Osteoblast (primary cell): ENCODE results near the gene HRH2. TPM values are rescaled to one million over a fixed set of nuclear protein-coding genes. Genes with fewer than 3 reads are reported as not detected.

Experiments
- DNase-seq: peaks from one replicate; pipeline ENCODE4 v3.0.0; 2011; ENCODE audit warnings: low spot score, mixed read lengths; ENCODE audit not compliant: insufficient read length; ENCODE audit errors: missing footprints
- H2AFZ ChIP-seq: 2 replicates; pipeline ENCODE4 v1.6.0; 2011; ENCODE audit warnings: mild to moderate bottlenecking, low read length
- H3K27ac ChIP-seq: 2 replicates; pipeline ENCODE4 v1.5.1; 2011; ENCODE audit warnings: mild to moderate bottlenecking, low read depth, low read length, moderate library complexity
- H3K27me3 ChIP-seq: 2 replicates; pipeline ENCODE4 v1.6.0; 2012; ENCODE audit warnings: mild to moderate bottlenecking, control low read depth, inconsistent platforms, low read length, moderate library complexity; ENCODE audit not compliant: insufficient read depth
- H3K36me3 ChIP-seq: 2 replicates; pipeline ENCODE4 v1.5.1; 2011; ENCODE audit warnings: mild to moderate bottlenecking, low read length, control low read depth, moderate library complexity; ENCODE audit not compliant: insufficient read depth
- H3K4me1 ChIP-seq: 2 replicates; pipeline ENCODE4 v1.5.1; 2011; ENCODE audit warnings: mild to moderate bottlenecking, low read length, control low read depth, moderate library complexity; ENCODE audit not compliant: insufficient read depth
- H3K4me2 ChIP-seq: 2 replicates; pipeline ENCODE4 v1.6.0; 2011; ENCODE audit warnings: mild to moderate bottlenecking, low read length; ENCODE audit not compliant: insufficient read depth
- H3K4me3 ChIP-seq: fragments of 200-600 bp; sonication (generic); 3 replicates; pipeline ENCODE4 v1.5.1; 2012; ENCODE audit warnings: mild to moderate bottlenecking, low read length, inconsistent platforms; ENCODE audit not compliant: insufficient read depth
- H3K79me2 ChIP-seq: 2 replicates; pipeline ENCODE4 v1.6.0; 2012; ENCODE audit warnings: mild to moderate bottlenecking, low read length, control low read depth, inconsistent platforms; ENCODE audit not compliant: insufficient read depth
- H3K9me3 ChIP-seq: 2 replicates; pipeline ENCODE4 v1.5.1; 2011; ENCODE audit warnings: low read depth, low read length, control low read depth
- H4K20me1 ChIP-seq: 2 replicates; pipeline ENCODE4 v1.6.0; 2012; ENCODE audit warnings: mild to moderate bottlenecking, low read length, control low read depth; ENCODE audit not compliant: insufficient read depth
- total RNA-seq: library from RNA; depleted of rRNA; stranded (reverse); fragments of >200 nt; gene quantifications from 2 replicates; pipeline ENCODE4 v1.2.3, GENCODE V29; 2012
- TF ChIP-seq, protein P1 (sequence below): IDR thresholded peaks from 2 replicates; pipeline ENCODE4 v1.5.1; 2011; ENCODE audit warnings: mild to moderate bottlenecking, low read depth, low read length, moderate library complexity; ENCODE audit errors: extremely low read depth

Gene HRH2
- total RNA-seq, 1 donor = 0.36 TPM

DNA sequence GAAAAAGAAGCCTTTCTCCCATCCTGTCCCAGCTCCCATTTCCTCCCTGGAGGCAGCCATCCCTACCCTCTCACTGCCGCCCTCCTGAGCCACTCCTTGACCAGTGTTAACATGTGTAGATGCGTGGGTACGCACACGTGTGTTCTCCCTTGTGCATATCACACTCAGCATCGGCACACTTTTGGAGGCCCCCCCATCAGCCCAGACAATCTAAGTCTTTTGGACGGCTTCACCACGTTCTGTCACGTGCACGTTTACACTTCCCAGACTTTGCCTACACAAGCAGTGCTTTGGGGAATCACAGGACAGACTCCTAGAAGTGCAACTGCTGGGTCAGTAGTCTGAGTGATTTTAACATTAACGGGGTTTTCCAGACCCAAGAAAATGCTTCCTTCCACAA is 18.0 kb downstream of the HRH2 start:
- Histone ChIP-seq H3K27me3 (no peaks in the 10 kb centered on the region), H2AFZ (no peak overlapping the region), H3K4me2 (no peak overlapping the region), H3K4me3 (no peak overlapping the region), H3K36me3 (no peaks in the 10 kb centered on the region), H3K27ac (no peak overlapping the region), H3K79me2 (no peaks in the 10 kb centered on the region), H3K4me1 (no peaks in the 10 kb centered on the region), H3K9me3 (no peaks in the 10 kb centered on the region), H4K20me1 (no peaks in the 10 kb centered on the region)
- TF ChIP-seq, protein P1, sequence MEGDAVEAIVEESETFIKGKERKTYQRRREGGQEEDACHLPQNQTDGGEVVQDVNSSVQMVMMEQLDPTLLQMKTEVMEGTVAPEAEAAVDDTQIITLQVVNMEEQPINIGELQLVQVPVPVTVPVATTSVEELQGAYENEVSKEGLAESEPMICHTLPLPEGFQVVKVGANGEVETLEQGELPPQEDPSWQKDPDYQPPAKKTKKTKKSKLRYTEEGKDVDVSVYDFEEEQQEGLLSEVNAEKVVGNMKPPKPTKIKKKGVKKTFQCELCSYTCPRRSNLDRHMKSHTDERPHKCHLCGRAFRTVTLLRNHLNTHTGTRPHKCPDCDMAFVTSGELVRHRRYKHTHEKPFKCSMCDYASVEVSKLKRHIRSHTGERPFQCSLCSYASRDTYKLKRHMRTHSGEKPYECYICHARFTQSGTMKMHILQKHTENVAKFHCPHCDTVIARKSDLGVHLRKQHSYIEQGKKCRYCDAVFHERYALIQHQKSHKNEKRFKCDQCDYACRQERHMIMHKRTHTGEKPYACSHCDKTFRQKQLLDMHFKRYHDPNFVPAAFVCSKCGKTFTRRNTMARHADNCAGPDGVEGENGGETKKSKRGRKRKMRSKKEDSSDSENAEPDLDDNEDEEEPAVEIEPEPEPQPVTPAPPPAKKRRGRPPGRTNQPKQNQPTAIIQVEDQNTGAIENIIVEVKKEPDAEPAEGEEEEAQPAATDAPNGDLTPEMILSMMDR = no peak
- DNase-seq = no peak

DNA sequence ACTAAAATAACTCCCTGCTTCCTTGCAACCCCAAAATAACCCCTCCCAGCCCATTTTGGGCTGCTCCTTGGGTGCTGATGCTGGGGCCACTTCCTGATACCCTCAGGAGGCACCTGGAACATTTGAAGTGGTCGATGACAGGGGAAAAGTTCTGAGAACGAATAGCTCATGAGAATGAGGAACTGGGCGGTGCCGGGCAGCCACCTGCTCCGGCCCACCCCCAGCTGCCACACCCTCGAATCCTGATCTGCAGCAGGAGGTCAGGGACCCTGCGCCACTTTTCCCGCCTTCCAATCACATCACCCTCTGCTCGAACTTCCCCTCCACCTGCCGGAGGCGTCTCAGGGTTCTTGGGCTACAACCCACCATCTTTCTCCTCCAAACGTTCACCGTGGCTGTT is 19.7 kb downstream of the HRH2 start:
- no peaks in the 10 kb centered on the region for H3K36me3 ChIP-seq
- no peaks in the 10 kb centered on the region for H3K27me3 ChIP-seq
- no peaks in the 10 kb centered on the region for H4K20me1 ChIP-seq
- H3K79me2 ChIP-seq = no peaks in the 10 kb centered on the region
- no peak overlapping the region for H3K4me3 ChIP-seq
- TF ChIP-seq, protein P1 = no peak
- H3K4me2 ChIP-seq = no peak overlapping the region
- H3K4me1 ChIP-seq = no peaks in the 10 kb centered on the region
- DNase-seq = peak; percentile 50
- no peak overlapping the region for H3K27ac ChIP-seq
- no peak overlapping the region for H2AFZ ChIP-seq
- no peaks in the 10 kb centered on the region for H3K9me3 ChIP-seq

DNA sequence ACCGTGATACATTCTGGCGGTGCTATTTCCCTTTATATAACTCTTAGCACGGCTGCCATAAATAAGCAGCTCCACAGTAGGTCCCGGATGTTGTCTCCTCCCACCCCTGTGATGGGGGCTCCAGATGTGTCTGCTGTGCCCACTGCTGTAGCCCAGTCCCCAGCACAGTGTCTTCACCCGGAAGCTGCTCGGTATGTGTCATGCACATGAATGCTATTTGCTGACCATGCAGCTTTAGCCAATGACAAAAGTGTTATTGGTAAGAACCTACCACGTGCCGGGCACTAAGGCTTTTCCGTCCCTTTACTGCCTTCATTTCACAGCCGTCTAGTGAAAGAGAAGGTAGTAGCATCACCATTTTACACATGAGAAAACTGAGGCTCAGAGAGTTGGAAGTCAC is 20.2 kb downstream of the HRH2 start:
- Histone ChIP-seq H3K79me2 (no peaks in the 10 kb centered on the region), H3K9me3 (no peaks in the 10 kb centered on the region), H2AFZ (no peak overlapping the region), H3K4me1 (no peaks in the 10 kb centered on the region), H3K27me3 (no peaks in the 10 kb centered on the region), H3K36me3 (no peaks in the 10 kb centered on the region), H4K20me1 (no peaks in the 10 kb centered on the region), H3K4me3 (no peak overlapping the region), H3K27ac (no peak overlapping the region), H3K4me2 (no peak overlapping the region)
- TF ChIP-seq, protein P1 = no peak
- peak; percentile 29 for DNase-seq

DNA sequence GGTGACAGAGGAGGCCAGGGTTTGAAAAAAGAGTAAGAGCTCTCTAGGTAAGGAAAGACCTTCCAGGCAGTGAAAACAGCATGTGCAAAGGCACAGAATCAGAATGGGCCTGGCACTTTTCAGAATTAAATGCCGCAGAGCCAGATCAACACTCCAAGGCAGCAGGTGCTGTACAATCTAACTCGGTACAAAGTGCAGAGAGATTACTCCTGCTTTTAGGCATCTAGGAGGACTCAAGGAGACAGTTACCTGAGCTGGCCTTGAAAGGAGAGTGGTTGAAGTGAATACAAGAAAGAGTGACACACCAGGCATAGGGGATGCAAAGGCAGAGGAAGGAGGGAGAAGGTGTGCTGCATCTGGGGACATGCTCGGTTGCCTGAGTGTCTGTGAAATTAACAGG is 21.5 kb downstream of the HRH2 start:
- peak; percentile 31 for DNase-seq
- H3K27ac ChIP-seq = no peak overlapping the region
- H3K27me3 ChIP-seq = no peaks in the 10 kb centered on the region
- H3K4me2 ChIP-seq = no peak overlapping the region
- TF ChIP-seq, protein P1 = no peak
- no peaks in the 10 kb centered on the region for H4K20me1 ChIP-seq
- no peaks in the 10 kb centered on the region for H3K79me2 ChIP-seq
- no peaks in the 10 kb centered on the region for H3K36me3 ChIP-seq
- no peak overlapping the region for H2AFZ ChIP-seq
- H3K4me3 ChIP-seq = no peak overlapping the region
- H3K4me1 ChIP-seq = no peaks in the 10 kb centered on the region
- no peaks in the 10 kb centered on the region for H3K9me3 ChIP-seq
